HepG2 (cell line): ENCODE results near the gene TRIM74. TPM values are rescaled to one million over a fixed set of nuclear protein-coding genes. Genes with fewer than 3 reads are reported as not detected.
A peak's percentile ranks its signal among the peaks of the same experiment; 100 is the strongest.
"Not testable (repeated sequence)": the region's sequence is repeated elsewhere in the genome, so short reads cannot be mapped to it uniquely, and the experiment has no call there.

Source experiments
- ATAC-seq: fragments of 200-7000 bp; cut with Tn5 transposase; 3 replicates; pipeline ENCODE4 v1.9.1; 2020; ENCODE audit warnings: mild to moderate bottlenecking, moderate library complexity
- BruUV-seq: library from RNA; stranded (reverse); fragments of 400-500 nt; replicated peaks from 2 replicates; lab custom pipeline; 2021; lab: Mats Ljungman, UMichigan
- CTCF ChIA-PET: fragments of 300-600 bp; formaldehyde crosslinking; extraction: SDS; loops from one replicate; lab custom pipeline; 2021; ENCODE audit warnings: low total read pairs, inconsistent platforms, low intra/inter-chr PET ratio; lab: Yijun Ruan, JAX
- POLR2A ChIA-PET: fragments of 350-600 bp; sonication (Branson Sonifier 250); formaldehyde crosslinking; loops from one replicate; lab custom pipeline; 2020; ENCODE audit warnings: antibody characterized with exemption, inconsistent platforms; lab: Yijun Ruan, JAX
- DNase-seq: peaks from one replicate; pipeline ENCODE4 v3.0.0-alpha.2; 2015; ENCODE audit warnings: low spot score
- FAIRE-seq: peaks from 3 replicates; lab custom pipeline; 2011; peaks lifted over from hg19 to GRCh38; lab: Jason Lieb, UNC
- H2AFZ ChIP-seq: one replicate; pipeline ENCODE4 v1.6.1; 2011; ENCODE audit warnings: low read length, inconsistent platforms
- H3K27ac ChIP-seq: fragments of 300-600 bp; 3 replicates; pipeline ENCODE4 v1.8.0; 2011; ENCODE audit warnings: mixed run types, mild to moderate bottlenecking, mixed read lengths, low read length, inconsistent platforms; ENCODE audit not compliant: insufficient read depth; ENCODE audit errors: extremely low read length
- H3K27me3 ChIP-seq, 2 experiments: fragments of 200-600 bp in 1 of 2; 2 replicates in 1 of 2; 3 replicates in 1 of 2; pipeline versions ENCODE4 v1.6.0 to v1.8.0; 2011; ENCODE audit warnings: low read length in 2 of 2, mild to moderate bottlenecking in 2 of 2, moderate library complexity in 2 of 2, inconsistent platforms in 1 of 2; ENCODE audit not compliant: insufficient read depth in 2 of 2, control insufficient read depth in 1 of 2
- H3K36me3 ChIP-seq, 2 experiments: fragments of 200-600 bp in 1 of 2; replicated peaks in 1 of 2; 2 replicates in 1 of 2; 3 replicates in 1 of 2; pipeline versions ENCODE4 v1.5.1 to v1.8.0; 2011; ENCODE audit warnings: low read length in 2 of 2, inconsistent platforms in 1 of 2; ENCODE audit not compliant: insufficient read depth in 2 of 2, control insufficient read depth in 1 of 2
- H3K4me1 ChIP-seq: 2 replicates; pipeline ENCODE4 v1.5.1; 2012; ENCODE audit warnings: low read length, inconsistent platforms; ENCODE audit not compliant: insufficient read depth
- H3K4me2 ChIP-seq: 2 replicates; pipeline ENCODE4 v1.6.0; 2011; ENCODE audit warnings: low read depth, low read length, inconsistent platforms
- H3K4me3 ChIP-seq, 3 experiments: fragments of 200-600 bp in 1 of 3; sonication (generic), shearing (Covaris generic) in 1 of 3; replicated peaks in 1 of 3; 2 replicates each; pipeline ENCODE4 v1.5.1; 2011 to 2016; ENCODE audit warnings: low read length in 3 of 3, inconsistent platforms in 2 of 3, low read depth in 2 of 3, mild to moderate bottlenecking in 2 of 3, control low read depth in 1 of 3, mixed read lengths in 1 of 3; ENCODE audit not compliant: insufficient read depth in 1 of 3
- H3K79me2 ChIP-seq: one replicate; pipeline ENCODE4 v1.6.1; 2011; ENCODE audit warnings: low read length, inconsistent platforms; ENCODE audit not compliant: insufficient read depth
- H3K9ac ChIP-seq: 2 replicates; pipeline ENCODE4 v1.6.0; 2011; ENCODE audit warnings: mild to moderate bottlenecking, low read depth, low read length, inconsistent platforms; ENCODE audit not compliant: insufficient read depth
- H3K9me3 ChIP-seq: 2 replicates; pipeline ENCODE4 v1.5.1; 2012; ENCODE audit warnings: mild to moderate bottlenecking, low read length
- H4K20me1 ChIP-seq: 2 replicates; pipeline ENCODE4 v1.6.0; 2011; ENCODE audit warnings: inconsistent platforms, mild to moderate bottlenecking, low read length, moderate library complexity; ENCODE audit not compliant: insufficient read depth
- GATAD2A ChIP-seq: IDR thresholded peaks from 2 replicates; pipeline ENCODE4 v1.6.1; 2016
- HDAC2 ChIP-seq: sonication (generic); formaldehyde crosslinking; IDR thresholded peaks from 2 replicates; pipeline ENCODE4 v1.4.0; 2020; ENCODE audit warnings: missing genetic modification reagents
- RARA ChIP-seq: IDR thresholded peaks from 2 replicates; pipeline ENCODE4 v1.6.1; 2016; ENCODE audit warnings: missing genetic modification reagents, missing compliant biosample characterization
- SOX6 ChIP-seq, 2 experiments: fragments of 450-650 bp in 1 of 2; sonication (generic) in 1 of 2; formaldehyde crosslinking in 1 of 2; IDR thresholded peaks; 2 replicates each; pipeline versions ENCODE4 v1.4.0 to v1.6.1; 2017 to 2020; ENCODE audit warnings: antibody characterized with exemption in 1 of 2, mild to moderate bottlenecking in 1 of 2, missing genetic modification reagents in 1 of 2
- ZFX ChIP-seq: sonication (generic); formaldehyde crosslinking; IDR thresholded peaks from 2 replicates; pipeline ENCODE4 v1.4.0; 2020; ENCODE audit warnings: mild to moderate bottlenecking, low read depth, missing genetic modification reagents, moderate library complexity
- ZMYM4 ChIP-seq: sonication (generic); formaldehyde crosslinking; IDR thresholded peaks from 2 replicates; pipeline ENCODE4 v1.8.1; 2023; ENCODE audit warnings: mild to moderate bottlenecking, missing genetic modification reagents
- ZNF331 ChIP-seq: sonication (generic); formaldehyde crosslinking; IDR thresholded peaks from 2 replicates; pipeline ENCODE4 v1.4.0; 2020; ENCODE audit warnings: missing genetic modification reagents
- ZNF451 ChIP-seq: sonication (generic); formaldehyde crosslinking; IDR thresholded peaks from 2 replicates; pipeline ENCODE4 v1.5.0; 2020; ENCODE audit warnings: mild to moderate bottlenecking, missing genetic modification reagents
- WGBS: methylation state at CpG from one replicate; pipeline ENCODE4 v1.1.6; 2017; ENCODE audit warnings: low lambda C conversion rate; 5-methylcytosine and 5-hydroxymethylcytosine counted together
- in situ Hi-C: cut with HindIII; loops from 2 replicates; pipeline ENCODE4 v1.10.0; 2017; ENCODE audit warnings: low pct_unique_long_range_greater_than_20kb; ENCODE audit not compliant: extremely low pct_ligation_motif_present
- intact Hi-C: fragments of 100-400 bp; cut with micrococcal nuclease; formaldehyde crosslinking; loops from one replicate; pipeline ENCODE4 v1.10.0; 2022; ENCODE audit not compliant: unreplicated experiment
- polyA plus RNA-seq, 8 experiments: library from polyadenylated mRNA; depleted of rRNA in 3 of 8; stranded (reverse) in 7 of 8; unstranded in 1 of 8; fragments of >200 nt; fragmentation: Illumina TruSeq in 4 of 8; extraction: Trizol in 4 of 8; gene quantifications; 2 replicates each; pipeline versions ENCODE4 v1.2.1 to v1.2.3, GENCODE V29; 2011 to 2016; ENCODE audit warnings: low read depth in 4 of 8, missing spikeins in 1 of 8, mixed read lengths in 1 of 8; ENCODE audit not compliant: insufficient read depth in 1 of 8
- total RNA-seq, 5 experiments: library from RNA; depleted of rRNA; stranded (reverse); fragments of >200 nt; fragmentation: Illumina TruSeq; extraction: Trizol; gene quantifications; 2 replicates each; pipeline ENCODE4 v1.2.3, GENCODE V29; 2016; ENCODE audit warnings: low read depth in 1 of 5
- TF ChIP-seq, protein P1 (sequence below): sonication (generic); formaldehyde crosslinking; IDR thresholded peaks from 2 replicates; pipeline ENCODE4 v1.8.0; 2022; ENCODE audit warnings: missing genetic modification reagents, mild to moderate bottlenecking, moderate library complexity, borderline replicate concordance
- TF ChIP-seq, protein P2 (sequence below): sonication (generic); formaldehyde crosslinking; IDR thresholded peaks from 2 replicates; pipeline ENCODE4 v1.5.0; 2020; ENCODE audit warnings: mild to moderate bottlenecking, missing genetic modification reagents, borderline replicate concordance
- TF ChIP-seq, protein P3 (sequence below): sonication (generic); formaldehyde crosslinking; IDR thresholded peaks from 2 replicates; pipeline ENCODE4 v1.4.0; 2020; ENCODE audit warnings: missing genetic modification reagents, borderline replicate concordance
- TF ChIP-seq, protein P4 (sequence below): sonication (generic); formaldehyde crosslinking; IDR thresholded peaks from 2 replicates; pipeline ENCODE4 v1.5.0; 2020; ENCODE audit warnings: mild to moderate bottlenecking, missing genetic modification reagents

TRIM74 gene
- total and polyA plus RNA-seq, 2 of the 13 experiments (the other 11 are each of a cell fraction or from before 2014, with no cell fraction given), result 0.51 to 1.4 TPM

DNA sequence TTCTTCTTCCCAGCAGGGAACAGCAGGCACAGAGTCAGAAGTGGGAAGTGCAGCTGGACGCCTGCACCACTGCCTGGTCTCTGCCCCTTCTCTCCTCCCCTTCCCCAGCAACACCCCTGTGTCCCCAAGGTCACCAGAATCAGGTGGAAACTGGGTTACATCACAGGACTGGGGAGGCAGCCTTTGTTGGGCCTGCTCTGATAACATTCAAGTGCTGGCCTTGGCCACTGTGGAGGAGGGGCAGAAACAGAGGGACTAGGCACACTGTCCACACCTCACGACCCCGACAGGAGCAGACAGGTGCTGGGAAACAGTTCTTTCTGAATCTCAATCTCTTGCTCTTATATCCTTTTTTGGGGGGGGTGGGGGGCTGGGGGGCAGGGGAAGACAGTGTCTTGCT is 2.4 kb downstream of the TRIM74 start:
- H3K27me3 ChIP-seq; intact Hi-C loops; H3K4me1 ChIP-seq; H4K20me1 ChIP-seq; CTCF ChIA-PET; H3K4me3 ChIP-seq; POLR2A ChIA-PET; BruUV-seq; H3K27ac ChIP-seq; in situ Hi-C loops; H3K79me2 ChIP-seq; H3K9me3 ChIP-seq; H3K4me2 ChIP-seq; H2AFZ ChIP-seq; H3K9ac ChIP-seq; H3K36me3 ChIP-seq; TF ChIP-seq SOX6 (IDR thresholded peaks at IDR 0.05): not testable (repeated sequence)
- DNase-seq (peak; percentile 70), FAIRE-seq (peak; percentile 94), ATAC-seq (peak; percentile 87)
- WGBS, result 0% methylated on average over 2 of the region's 3 CpGs
- peak; percentile 52 for TF ChIP-seq GATAD2A
- TF ChIP-seq SOX6 (CRISPR knock-in tag; IDR thresholded peaks at IDR 0.05), result peak; percentile 81
- peak; percentile 61 for TF ChIP-seq RARA (CRISPR knock-in tag)
- TF ChIP-seq, protein P1, sequence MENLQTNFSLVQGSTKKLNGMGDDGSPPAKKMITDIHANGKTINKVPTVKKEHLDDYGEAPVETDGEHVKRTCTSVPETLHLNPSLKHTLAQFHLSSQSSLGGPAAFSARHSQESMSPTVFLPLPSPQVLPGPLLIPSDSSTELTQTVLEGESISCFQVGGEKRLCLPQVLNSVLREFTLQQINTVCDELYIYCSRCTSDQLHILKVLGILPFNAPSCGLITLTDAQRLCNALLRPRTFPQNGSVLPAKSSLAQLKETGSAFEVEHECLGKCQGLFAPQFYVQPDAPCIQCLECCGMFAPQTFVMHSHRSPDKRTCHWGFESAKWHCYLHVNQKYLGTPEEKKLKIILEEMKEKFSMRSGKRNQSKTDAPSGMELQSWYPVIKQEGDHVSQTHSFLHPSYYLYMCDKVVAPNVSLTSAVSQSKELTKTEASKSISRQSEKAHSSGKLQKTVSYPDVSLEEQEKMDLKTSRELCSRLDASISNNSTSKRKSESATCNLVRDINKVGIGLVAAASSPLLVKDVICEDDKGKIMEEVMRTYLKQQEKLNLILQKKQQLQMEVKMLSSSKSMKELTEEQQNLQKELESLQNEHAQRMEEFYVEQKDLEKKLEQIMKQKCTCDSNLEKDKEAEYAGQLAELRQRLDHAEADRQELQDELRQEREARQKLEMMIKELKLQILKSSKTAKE (CRISPR knock-in tag), result peak; percentile 59; the same call in 1 of the 2 replicates
- TF ChIP-seq, protein P2, sequence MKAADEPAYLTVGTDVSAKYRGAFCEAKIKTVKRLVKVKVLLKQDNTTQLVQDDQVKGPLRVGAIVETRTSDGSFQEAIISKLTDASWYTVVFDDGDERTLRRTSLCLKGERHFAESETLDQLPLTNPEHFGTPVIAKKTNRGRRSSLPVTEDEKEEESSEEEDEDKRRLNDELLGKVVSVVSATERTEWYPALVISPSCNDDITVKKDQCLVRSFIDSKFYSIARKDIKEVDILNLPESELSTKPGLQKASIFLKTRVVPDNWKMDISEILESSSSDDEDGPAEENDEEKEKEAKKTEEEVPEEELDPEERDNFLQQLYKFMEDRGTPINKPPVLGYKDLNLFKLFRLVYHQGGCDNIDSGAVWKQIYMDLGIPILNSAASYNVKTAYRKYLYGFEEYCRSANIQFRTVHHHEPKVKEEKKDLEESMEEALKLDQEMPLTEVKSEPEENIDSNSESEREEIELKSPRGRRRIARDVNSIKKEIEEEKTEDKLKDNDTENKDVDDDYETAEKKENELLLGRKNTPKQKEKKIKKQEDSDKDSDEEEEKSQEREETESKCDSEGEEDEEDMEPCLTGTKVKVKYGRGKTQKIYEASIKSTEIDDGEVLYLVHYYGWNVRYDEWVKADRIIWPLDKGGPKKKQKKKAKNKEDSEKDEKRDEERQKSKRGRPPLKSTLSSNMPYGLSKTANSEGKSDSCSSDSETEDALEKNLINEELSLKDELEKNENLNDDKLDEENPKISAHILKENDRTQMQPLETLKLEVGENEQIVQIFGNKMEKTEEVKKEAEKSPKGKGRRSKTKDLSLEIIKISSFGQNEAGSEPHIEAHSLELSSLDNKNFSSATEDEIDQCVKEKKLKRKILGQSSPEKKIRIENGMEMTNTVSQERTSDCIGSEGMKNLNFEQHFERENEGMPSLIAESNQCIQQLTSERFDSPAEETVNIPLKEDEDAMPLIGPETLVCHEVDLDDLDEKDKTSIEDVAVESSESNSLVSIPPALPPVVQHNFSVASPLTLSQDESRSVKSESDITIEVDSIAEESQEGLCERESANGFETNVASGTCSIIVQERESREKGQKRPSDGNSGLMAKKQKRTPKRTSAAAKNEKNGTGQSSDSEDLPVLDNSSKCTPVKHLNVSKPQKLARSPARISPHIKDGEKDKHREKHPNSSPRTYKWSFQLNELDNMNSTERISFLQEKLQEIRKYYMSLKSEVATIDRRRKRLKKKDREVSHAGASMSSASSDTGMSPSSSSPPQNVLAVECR (CRISPR knock-in tag), result peak; percentile 17; the same call in 1 of the 2 replicates
- TF ChIP-seq ZFX, result peak; percentile 73
- peak; percentile 40; the same call in 1 of the 2 replicates for TF ChIP-seq ZMYM4 (CRISPR knock-in tag)
- TF ChIP-seq, protein P3, sequence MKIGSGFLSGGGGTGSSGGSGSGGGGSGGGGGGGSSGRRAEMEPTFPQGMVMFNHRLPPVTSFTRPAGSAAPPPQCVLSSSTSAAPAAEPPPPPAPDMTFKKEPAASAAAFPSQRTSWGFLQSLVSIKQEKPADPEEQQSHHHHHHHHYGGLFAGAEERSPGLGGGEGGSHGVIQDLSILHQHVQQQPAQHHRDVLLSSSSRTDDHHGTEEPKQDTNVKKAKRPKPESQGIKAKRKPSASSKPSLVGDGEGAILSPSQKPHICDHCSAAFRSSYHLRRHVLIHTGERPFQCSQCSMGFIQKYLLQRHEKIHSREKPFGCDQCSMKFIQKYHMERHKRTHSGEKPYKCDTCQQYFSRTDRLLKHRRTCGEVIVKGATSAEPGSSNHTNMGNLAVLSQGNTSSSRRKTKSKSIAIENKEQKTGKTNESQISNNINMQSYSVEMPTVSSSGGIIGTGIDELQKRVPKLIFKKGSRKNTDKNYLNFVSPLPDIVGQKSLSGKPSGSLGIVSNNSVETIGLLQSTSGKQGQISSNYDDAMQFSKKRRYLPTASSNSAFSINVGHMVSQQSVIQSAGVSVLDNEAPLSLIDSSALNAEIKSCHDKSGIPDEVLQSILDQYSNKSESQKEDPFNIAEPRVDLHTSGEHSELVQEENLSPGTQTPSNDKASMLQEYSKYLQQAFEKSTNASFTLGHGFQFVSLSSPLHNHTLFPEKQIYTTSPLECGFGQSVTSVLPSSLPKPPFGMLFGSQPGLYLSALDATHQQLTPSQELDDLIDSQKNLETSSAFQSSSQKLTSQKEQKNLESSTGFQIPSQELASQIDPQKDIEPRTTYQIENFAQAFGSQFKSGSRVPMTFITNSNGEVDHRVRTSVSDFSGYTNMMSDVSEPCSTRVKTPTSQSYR (CRISPR knock-in tag), result peak; percentile 93
- 0 out of 2 replicates have a peak, but pooled peaks have one; percentile 36 for TF ChIP-seq ZNF451 (CRISPR knock-in tag)
- TF ChIP-seq, protein P4, sequence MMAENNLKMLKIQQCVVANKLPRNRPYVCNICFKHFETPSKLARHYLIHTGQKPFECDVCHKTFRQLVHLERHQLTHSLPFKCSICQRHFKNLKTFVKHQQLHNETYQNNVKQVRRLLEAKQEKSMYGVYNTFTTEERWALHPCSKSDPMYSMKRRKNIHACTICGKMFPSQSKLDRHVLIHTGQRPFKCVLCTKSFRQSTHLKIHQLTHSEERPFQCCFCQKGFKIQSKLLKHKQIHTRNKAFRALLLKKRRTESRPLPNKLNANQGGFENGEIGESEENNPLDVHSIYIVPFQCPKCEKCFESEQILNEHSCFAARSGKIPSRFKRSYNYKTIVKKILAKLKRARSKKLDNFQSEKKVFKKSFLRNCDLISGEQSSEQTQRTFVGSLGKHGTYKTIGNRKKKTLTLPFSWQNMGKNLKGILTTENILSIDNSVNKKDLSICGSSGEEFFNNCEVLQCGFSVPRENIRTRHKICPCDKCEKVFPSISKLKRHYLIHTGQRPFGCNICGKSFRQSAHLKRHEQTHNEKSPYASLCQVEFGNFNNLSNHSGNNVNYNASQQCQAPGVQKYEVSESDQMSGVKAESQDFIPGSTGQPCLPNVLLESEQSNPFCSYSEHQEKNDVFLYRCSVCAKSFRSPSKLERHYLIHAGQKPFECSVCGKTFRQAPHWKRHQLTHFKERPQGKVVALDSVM (CRISPR knock-in tag), result peak; percentile 42; the same call in 1 of the 2 replicates
- 0 out of 2 replicates have a peak, but pooled peaks have one; percentile 34 for TF ChIP-seq ZNF331 (CRISPR knock-in tag)
- peak; percentile 26; the same call in 1 of the 2 replicates for TF ChIP-seq HDAC2 (CRISPR knock-in tag)
